Measurements from ENCODE around the gene PPFIBP2. TPM values are rescaled to one million over a fixed set of nuclear protein-coding genes. Genes with fewer than 3 reads are reported as not detected.

PPFIBP2 gene
- total RNA-seq, 1 donor from 2014 or later: 10.1 TPM

DNA sequence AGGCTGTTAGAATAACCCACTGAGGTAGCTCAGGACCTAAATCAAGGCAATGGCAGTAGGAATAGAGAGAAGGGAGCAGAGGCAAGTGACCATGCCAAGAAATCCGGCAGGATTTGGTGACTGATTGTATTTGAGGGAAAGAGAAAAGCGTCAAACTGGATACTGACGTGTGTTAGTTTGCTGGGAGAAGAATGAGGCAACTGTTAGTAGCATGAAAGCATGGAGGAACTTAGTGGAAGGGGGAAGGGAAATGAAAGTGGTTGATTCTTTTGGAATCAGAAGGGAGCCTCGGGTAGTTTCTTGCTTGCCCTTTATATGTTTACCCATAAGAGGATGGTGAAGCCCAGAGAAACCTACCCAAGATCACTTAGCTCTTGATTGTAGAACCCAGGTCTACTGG lies 8.3 kb downstream of the PPFIBP2 start:
- Mint-ChIP-seq H3K27me3 (ENCODE audit: low read depth) (peaks cover 8% of the 10 kb centered on the region), H3K4me3 (no peak overlapping the region), H3K27ac (ENCODE audit: unreplicated experiment) (no peak overlapping the region), H3K9me3 (peaks cover 3% of the 10 kb centered on the region), H3K36me3 (ENCODE audit: low read depth) (no peaks in the 10 kb centered on the region), H3K4me1 (peaks cover 8% of the 10 kb centered on the region)
- TF ChIP-seq CTCF (conservative IDR thresholded peaks at IDR 0.05): no peak
- no peak for DNase-seq (ENCODE audit: low read depth, low spot score)

DNA sequence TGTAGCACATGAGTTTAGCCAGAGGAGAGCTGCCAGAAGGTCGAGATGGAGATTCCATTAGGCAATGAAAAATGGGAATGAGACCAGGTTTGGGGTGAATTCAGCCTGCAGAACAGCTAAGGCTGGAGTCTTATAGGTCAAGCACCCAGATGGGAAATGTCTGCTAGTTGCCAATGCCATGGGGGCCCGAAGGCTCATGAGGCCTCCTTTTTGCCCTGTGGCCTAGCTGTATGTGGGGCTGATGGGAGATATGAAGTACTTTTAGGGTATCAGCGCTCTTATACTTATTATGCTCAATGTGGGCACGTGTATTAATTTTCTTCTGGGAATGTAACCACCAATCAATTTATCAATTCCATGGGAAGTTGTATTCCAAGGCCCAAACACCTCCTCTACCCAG lies 8.7 kb downstream of the PPFIBP2 start:
- no peak overlapping the region for H3K27ac Mint-ChIP-seq (ENCODE audit: unreplicated experiment)
- TF ChIP-seq CTCF (conservative IDR thresholded peaks at IDR 0.05): no peak
- no peak overlapping the region for H3K4me3 Mint-ChIP-seq
- no peaks in the 10 kb centered on the region for H3K36me3 Mint-ChIP-seq (ENCODE audit: low read depth)
- H3K27me3 Mint-ChIP-seq (ENCODE audit: low read depth): peaks cover 4% of the 10 kb centered on the region
- no peak for DNase-seq (ENCODE audit: low read depth, low spot score)
- H3K4me1 Mint-ChIP-seq: peaks cover 8% of the 10 kb centered on the region
- peaks cover 3% of the 10 kb centered on the region for H3K9me3 Mint-ChIP-seq

- Mint-ChIP-seq H3K9me3 (peaks cover under 1% of the 10 kb centered on the region), H3K27ac (ENCODE audit: unreplicated experiment) (no peak overlapping the region), H3K4me1 (peaks cover 8% of the 10 kb centered on the region), H3K27me3 (ENCODE audit: low read depth) (peaks cover 3% of the 10 kb centered on the region), H3K36me3 (ENCODE audit: low read depth) (no peaks in the 10 kb centered on the region), H3K4me3 (no peak overlapping the region)
- DNase-seq (ENCODE audit: low read depth, low spot score): no peak
- no peak for TF ChIP-seq CTCF (conservative IDR thresholded peaks at IDR 0.05)
Measured at GRCh38 chr11:7523416-7524210, 9.8 kb downstream of the PPFIBP2 start.

DNA sequence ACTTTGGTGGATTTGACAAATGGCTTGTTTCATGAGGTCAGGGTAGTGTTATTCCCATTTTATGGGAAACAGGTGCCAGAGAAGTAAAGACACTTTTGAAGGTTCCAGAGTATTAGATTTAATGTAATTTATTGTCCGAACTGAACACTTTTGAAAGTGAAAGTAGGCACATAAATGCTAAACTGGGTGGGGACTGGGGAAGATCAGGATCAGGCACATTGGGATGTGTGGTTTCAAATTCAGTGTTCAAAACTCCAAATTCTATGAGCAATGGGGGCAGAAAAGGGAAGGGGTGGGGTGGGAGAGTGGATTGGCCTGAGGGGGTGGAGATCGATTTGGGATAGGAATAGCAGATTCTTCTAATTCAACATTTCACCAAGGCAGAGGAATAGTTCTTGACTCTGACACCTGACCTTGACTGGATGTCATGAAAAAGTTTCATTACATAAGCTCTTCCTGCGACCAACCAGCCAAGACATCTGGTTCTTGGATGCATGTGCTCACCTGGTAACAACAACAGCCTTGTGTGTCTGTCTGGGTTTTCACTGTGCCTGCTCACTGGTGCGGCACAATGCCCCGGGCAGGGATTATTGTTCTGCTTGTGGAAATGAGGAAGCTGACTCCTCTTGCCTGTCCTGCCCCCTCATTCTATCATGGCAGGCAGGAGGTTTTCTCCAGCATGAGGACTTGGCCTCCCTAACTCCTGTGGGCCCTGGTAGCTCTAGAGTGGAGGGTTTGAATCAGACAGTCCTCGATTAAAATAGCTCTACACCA lies 10.8 kb downstream of the PPFIBP2 start:
- TF ChIP-seq CTCF (conservative IDR thresholded peaks at IDR 0.05): no peak
- Mint-ChIP-seq H3K4me1 (peaks cover 8% of the 10 kb centered on the region), H3K27me3 (ENCODE audit: low read depth) (peaks cover 2% of the 10 kb centered on the region), H3K4me3 (no peak overlapping the region), H3K36me3 (ENCODE audit: low read depth) (no peaks in the 10 kb centered on the region), H3K9me3 (no peaks in the 10 kb centered on the region), H3K27ac (ENCODE audit: unreplicated experiment) (no peak overlapping the region)
- DNase-seq (ENCODE audit: low read depth, low spot score): no peak

- Mint-ChIP-seq H3K4me1 (peaks cover 8% of the 10 kb centered on the region), H3K36me3 (ENCODE audit: low read depth) (no peaks in the 10 kb centered on the region), H3K27me3 (ENCODE audit: low read depth) (peaks cover 2% of the 10 kb centered on the region), H3K27ac (ENCODE audit: unreplicated experiment) (no peak overlapping the region), H3K9me3 (no peaks in the 10 kb centered on the region), H3K4me3 (no peak overlapping the region)
- DNase-seq (ENCODE audit: low read depth, low spot score): no peak
- no peak for TF ChIP-seq CTCF (conservative IDR thresholded peaks at IDR 0.05)
Measured at GRCh38 chr11:7525424-7525823, 11.6 kb downstream of the PPFIBP2 start.
